IMR-90 (cell line): ENCODE data around the gene BRIP1.

Experiments used
- CHD1 ChIP-seq: IDR thresholded peaks from 2 replicates; pipeline ENCODE4 v1.6.1; 2012; ENCODE audit warnings: low read depth, low read length, improper control_type of control experiment
- MAZ ChIP-seq: IDR thresholded peaks from 2 replicates; pipeline ENCODE4 v1.6.1; 2012; ENCODE audit warnings: low read depth, mild to moderate bottlenecking, low read length, improper control_type of control experiment, moderate library complexity, borderline replicate concordance
- RFX5 ChIP-seq: IDR thresholded peaks from 2 replicates; pipeline ENCODE4 v1.8.0; 2012; ENCODE audit warnings: low read depth, mild to moderate bottlenecking, low read length, moderate library complexity
- USF2 ChIP-seq: fragments of 150-350 bp; IDR thresholded peaks from 2 replicates; pipeline ENCODE4 v1.6.1; 2017; ENCODE audit warnings: mild to moderate bottlenecking, antibody characterized with exemption, low read length, low read depth
- TF ChIP-seq, protein P1 (sequence below): conservative IDR thresholded peaks from 2 replicates; pipeline ENCODE4 v1.5.1; 2012; ENCODE audit warnings: mild to moderate bottlenecking, low read depth, low read length, improper control_type of control experiment

DNA sequence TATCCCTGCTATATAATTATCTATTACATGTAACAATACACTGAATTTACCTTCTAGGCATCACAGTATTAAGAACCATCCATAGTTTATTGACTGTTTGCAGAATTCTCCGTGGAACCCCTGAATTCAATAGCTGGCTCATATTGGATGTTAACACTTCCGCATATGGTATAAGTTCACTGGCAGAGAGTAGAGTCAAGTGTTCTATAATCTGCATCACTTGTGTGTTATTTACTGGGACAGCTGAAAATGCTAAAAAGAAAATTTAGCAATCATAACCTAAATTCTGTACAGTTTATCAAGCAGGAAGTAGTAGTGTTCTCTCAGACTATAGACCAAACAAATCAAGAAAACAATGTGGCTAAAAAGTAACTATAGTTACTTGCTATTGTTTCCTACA lies 14.5 kb upstream of the BRIP1 start:
- TF ChIP-seq CHD1, result no peak
- TF ChIP-seq, protein P1, sequence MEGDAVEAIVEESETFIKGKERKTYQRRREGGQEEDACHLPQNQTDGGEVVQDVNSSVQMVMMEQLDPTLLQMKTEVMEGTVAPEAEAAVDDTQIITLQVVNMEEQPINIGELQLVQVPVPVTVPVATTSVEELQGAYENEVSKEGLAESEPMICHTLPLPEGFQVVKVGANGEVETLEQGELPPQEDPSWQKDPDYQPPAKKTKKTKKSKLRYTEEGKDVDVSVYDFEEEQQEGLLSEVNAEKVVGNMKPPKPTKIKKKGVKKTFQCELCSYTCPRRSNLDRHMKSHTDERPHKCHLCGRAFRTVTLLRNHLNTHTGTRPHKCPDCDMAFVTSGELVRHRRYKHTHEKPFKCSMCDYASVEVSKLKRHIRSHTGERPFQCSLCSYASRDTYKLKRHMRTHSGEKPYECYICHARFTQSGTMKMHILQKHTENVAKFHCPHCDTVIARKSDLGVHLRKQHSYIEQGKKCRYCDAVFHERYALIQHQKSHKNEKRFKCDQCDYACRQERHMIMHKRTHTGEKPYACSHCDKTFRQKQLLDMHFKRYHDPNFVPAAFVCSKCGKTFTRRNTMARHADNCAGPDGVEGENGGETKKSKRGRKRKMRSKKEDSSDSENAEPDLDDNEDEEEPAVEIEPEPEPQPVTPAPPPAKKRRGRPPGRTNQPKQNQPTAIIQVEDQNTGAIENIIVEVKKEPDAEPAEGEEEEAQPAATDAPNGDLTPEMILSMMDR, result no peak
- TF ChIP-seq USF2, result no peak
- no peak for TF ChIP-seq RFX5
- no peak for TF ChIP-seq MAZ
